WTC11 (cell line): Measurements from ENCODE around the gene ANO2. TPM values are rescaled to one million over a fixed set of nuclear protein-coding genes. Genes with fewer than 3 reads are reported as not detected.

Source experiments
- ATAC-seq: fragments of 200-7000 bp; cut with Tn5 transposase; 2 replicates; pipeline ENCODE4 v1.10.0; 2021; ENCODE audit warnings: mild to moderate bottlenecking, moderate library complexity
- CTCF ChIA-PET: fragments of 300-600 bp; sonication (Branson Sonifier 250); formaldehyde crosslinking; loops from one replicate; lab custom pipeline; 2021; ENCODE audit warnings: antibody characterized with exemption; lab: Charles Lee
- POLR2A ChIA-PET: fragments of 350-600 bp; sonication (Branson Sonifier 250); formaldehyde crosslinking; loops from one replicate; lab custom pipeline; 2021; ENCODE audit warnings: antibody characterized with exemption; lab: Charles Lee
- DNase-seq: peaks from one replicate; pipeline ENCODE4 v3.0.0; 2021; ENCODE audit warnings: low spot score
- H3K27ac Mint-ChIP-seq: 2 replicates; pipeline ENCODE4 v1.8.0; 2021; ENCODE audit warnings: mixed read lengths
- H3K27me3 Mint-ChIP-seq: 2 replicates; pipeline ENCODE4 v1.8.0; 2021; ENCODE audit warnings: low read depth, mild to moderate bottlenecking, moderate library complexity, mixed read lengths
- H3K36me3 Mint-ChIP-seq: 2 replicates; pipeline ENCODE4 v1.8.0; 2021; ENCODE audit warnings: mixed read lengths
- H3K4me1 Mint-ChIP-seq: 2 replicates; pipeline ENCODE4 v1.8.0; 2022; ENCODE audit warnings: mixed read lengths
- H3K4me3 Mint-ChIP-seq: 2 replicates; pipeline ENCODE4 v1.8.0; 2021; ENCODE audit warnings: mild to moderate bottlenecking, moderate library complexity, mixed read lengths
- H3K9me3 Mint-ChIP-seq: 2 replicates; pipeline ENCODE4 v1.8.0; 2021; ENCODE audit warnings: mixed read lengths
- ETV6 ChIP-seq: sonication (generic); formaldehyde crosslinking; IDR thresholded peaks from 2 replicates; pipeline ENCODE4 v1.8.1; 2022; ENCODE audit warnings: mild to moderate bottlenecking, missing genetic modification reagents
- MYBL2 ChIP-seq: sonication (generic); formaldehyde crosslinking; IDR thresholded peaks from 2 replicates; pipeline ENCODE4 v1.8.1; 2023; ENCODE audit warnings: mild to moderate bottlenecking, moderate library complexity, missing genetic modification reagents
- NR1H2 ChIP-seq: sonication (generic); formaldehyde crosslinking; IDR thresholded peaks from 2 replicates; pipeline ENCODE4 v1.9.0; 2021; ENCODE audit warnings: mild to moderate bottlenecking, moderate library complexity, missing genetic modification reagents
- NR2C2 ChIP-seq: sonication (generic); formaldehyde crosslinking; IDR thresholded peaks from 2 replicates; pipeline ENCODE4 v1.8.0; 2022; ENCODE audit warnings: mild to moderate bottlenecking, missing genetic modification reagents
- TEAD4 ChIP-seq: sonication (generic); formaldehyde crosslinking; IDR thresholded peaks from 2 replicates; pipeline ENCODE4 v1.8.0; 2022; ENCODE audit warnings: mild to moderate bottlenecking, missing genetic modification reagents
- TP53 ChIP-seq: sonication (generic); formaldehyde crosslinking; IDR thresholded peaks from 2 replicates; pipeline ENCODE4 v1.8.1; 2023; ENCODE audit warnings: mild to moderate bottlenecking, missing genetic modification reagents
- ZNF121 ChIP-seq: sonication (generic); formaldehyde crosslinking; IDR thresholded peaks from 2 replicates; pipeline ENCODE4 v1.8.0; 2023; ENCODE audit warnings: missing genetic modification reagents
- ZNF416 ChIP-seq: fragments of 250-450 bp; sonication (Bioruptor Pico); IDR thresholded peaks from 2 replicates; pipeline ENCODE4 v1.9.0; 2021; ENCODE audit warnings: mild to moderate bottlenecking, inconsistent platforms
- ZNF671 ChIP-seq: fragments of 250-450 bp; sonication (Bioruptor Pico); IDR thresholded peaks from 2 replicates; pipeline ENCODE4 v1.8.0; 2021; ENCODE audit warnings: mild to moderate bottlenecking
- total RNA-seq: library from RNA; stranded (reverse); gene quantifications from 3 replicates; pipeline ENCODE4 v1.2.3, GENCODE V29; 2021
- TF ChIP-seq, protein P1 (sequence below): sonication (generic); formaldehyde crosslinking; IDR thresholded peaks from 2 replicates; pipeline ENCODE4 v1.8.1; 2023; ENCODE audit warnings: mild to moderate bottlenecking, moderate library complexity, missing genetic modification reagents
- TF ChIP-seq, protein P2 (sequence below): sonication (generic); formaldehyde crosslinking; IDR thresholded peaks from 2 replicates; pipeline ENCODE4 v1.8.1; 2022; ENCODE audit warnings: missing genetic modification reagents, borderline replicate concordance
- TF ChIP-seq, protein P3 (sequence below): sonication (generic); formaldehyde crosslinking; IDR thresholded peaks from 2 replicates; pipeline ENCODE4 v1.8.0; 2022; ENCODE audit warnings: mild to moderate bottlenecking, missing genetic modification reagents
- TF ChIP-seq, protein P4 (sequence below): fragments of 250-450 bp; sonication (Bioruptor Pico); IDR thresholded peaks from 2 replicates; pipeline ENCODE4 v1.9.0; 2021; ENCODE audit warnings: mild to moderate bottlenecking
- TF ChIP-seq, protein P5 (sequence below): fragments of 250-450 bp; sonication (Bioruptor Pico); IDR thresholded peaks from 2 replicates; pipeline ENCODE4 v1.9.0; 2021; ENCODE audit warnings: mild to moderate bottlenecking, borderline replicate concordance
- TF ChIP-seq, protein P6 (sequence below): fragments of 250-450 bp; sonication (Bioruptor Pico); IDR thresholded peaks from 2 replicates; pipeline ENCODE4 v1.9.0; 2021; ENCODE audit warnings: mild to moderate bottlenecking

The ANO2 gene
- total RNA-seq, 1 experiment from 2014 or later = 2.8 TPM

DNA sequence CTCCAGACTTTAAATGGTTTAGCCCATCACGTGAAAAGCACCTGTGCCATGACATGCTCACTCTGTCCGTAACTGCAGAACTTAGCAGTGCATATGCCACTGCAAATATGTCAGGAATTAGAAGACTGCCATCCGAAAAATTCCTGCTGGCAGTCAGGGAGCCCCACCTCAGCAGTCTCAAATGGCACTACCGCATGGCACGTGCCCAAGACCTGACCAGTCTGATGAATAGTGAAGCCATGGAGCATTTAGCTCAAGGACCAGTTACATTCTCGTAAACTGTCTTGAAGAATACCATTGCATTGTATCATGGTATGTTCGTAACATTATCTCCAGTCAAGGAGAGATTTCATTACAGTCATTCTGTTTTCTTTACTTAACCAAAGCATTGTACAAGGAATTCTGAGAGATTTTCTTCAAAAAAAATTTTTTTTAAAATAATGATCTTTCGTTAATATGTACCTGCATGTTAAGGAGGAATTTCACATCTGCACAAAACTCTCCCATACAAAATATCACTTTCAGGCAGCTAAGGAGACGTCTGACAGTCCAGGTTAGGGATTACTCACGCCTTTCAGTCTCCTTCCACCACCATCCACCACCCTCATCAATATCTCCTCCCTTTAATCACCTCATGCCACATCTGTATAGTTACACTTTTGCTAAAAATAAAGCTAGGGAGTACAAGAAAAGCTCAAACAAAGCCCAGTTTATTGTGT is 138.5 kb downstream of the ANO2 start:
- TF ChIP-seq, protein P1, sequence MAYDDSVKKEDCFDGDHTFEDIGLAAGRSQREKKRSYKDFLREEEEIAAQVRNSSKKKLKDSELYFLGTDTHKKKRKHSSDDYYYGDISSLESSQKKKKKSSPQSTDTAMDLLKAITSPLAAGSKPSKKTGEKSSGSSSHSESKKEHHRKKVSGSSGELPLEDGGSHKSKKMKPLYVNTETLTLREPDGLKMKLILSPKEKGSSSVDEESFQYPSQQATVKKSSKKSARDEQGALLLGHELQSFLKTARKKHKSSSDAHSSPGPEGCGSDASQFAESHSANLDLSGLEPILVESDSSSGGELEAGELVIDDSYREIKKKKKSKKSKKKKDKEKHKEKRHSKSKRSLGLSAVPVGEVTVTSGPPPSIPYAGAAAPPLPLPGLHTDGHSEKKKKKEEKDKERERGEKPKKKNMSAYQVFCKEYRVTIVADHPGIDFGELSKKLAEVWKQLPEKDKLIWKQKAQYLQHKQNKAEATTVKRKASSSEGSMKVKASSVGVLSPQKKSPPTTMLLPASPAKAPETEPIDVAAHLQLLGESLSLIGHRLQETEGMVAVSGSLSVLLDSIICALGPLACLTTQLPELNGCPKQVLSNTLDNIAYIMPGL (CRISPR knock-in tag) = no peak
- TF ChIP-seq ETV6 (CRISPR knock-in tag) (no peak), ZNF671 (CRISPR knock-in tag) (no peak), NR2C2 (CRISPR knock-in tag) (no peak), ZNF121 (CRISPR knock-in tag) (no peak), MYBL2 (CRISPR knock-in tag) (no peak), ZNF416 (CRISPR knock-in tag) (no peak)
- TF ChIP-seq, protein P2, sequence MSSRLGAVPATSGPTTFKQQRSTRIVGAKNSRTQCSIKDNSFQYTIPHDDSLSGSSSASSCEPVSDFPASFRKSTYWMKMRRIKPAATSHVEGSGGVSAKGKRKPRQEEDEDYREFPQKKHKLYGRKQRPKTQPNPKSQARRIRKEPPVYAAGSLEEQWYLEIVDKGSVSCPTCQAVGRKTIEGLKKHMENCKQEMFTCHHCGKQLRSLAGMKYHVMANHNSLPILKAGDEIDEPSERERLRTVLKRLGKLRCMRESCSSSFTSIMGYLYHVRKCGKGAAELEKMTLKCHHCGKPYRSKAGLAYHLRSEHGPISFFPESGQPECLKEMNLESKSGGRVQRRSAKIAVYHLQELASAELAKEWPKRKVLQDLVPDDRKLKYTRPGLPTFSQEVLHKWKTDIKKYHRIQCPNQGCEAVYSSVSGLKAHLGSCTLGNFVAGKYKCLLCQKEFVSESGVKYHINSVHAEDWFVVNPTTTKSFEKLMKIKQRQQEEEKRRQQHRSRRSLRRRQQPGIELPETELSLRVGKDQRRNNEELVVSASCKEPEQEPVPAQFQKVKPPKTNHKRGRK (CRISPR knock-in tag) = no peak
- TF ChIP-seq, protein P3, sequence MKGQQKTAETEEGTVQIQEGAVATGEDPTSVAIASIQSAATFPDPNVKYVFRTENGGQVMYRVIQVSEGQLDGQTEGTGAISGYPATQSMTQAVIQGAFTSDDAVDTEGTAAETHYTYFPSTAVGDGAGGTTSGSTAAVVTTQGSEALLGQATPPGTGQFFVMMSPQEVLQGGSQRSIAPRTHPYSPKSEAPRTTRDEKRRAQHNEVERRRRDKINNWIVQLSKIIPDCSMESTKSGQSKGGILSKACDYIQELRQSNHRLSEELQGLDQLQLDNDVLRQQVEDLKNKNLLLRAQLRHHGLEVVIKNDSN (CRISPR knock-in tag) = no peak
- H3K27me3 Mint-ChIP-seq = no peaks in the 10 kb centered on the region; the same call in 1 of the 2 replicates
- ChIA-PET POLR2A (no interaction called here), CTCF (no interaction called here)
- no peaks in the 10 kb centered on the region for H3K36me3 Mint-ChIP-seq
- no peak for DNase-seq
- H3K4me1 Mint-ChIP-seq = peaks cover 18% of the 10 kb centered on the region
- no peak overlapping the region for H3K4me3 Mint-ChIP-seq
- no peaks in the 10 kb centered on the region for H3K9me3 Mint-ChIP-seq
- no peak overlapping the region for H3K27ac Mint-ChIP-seq
- no peak for ATAC-seq

DNA sequence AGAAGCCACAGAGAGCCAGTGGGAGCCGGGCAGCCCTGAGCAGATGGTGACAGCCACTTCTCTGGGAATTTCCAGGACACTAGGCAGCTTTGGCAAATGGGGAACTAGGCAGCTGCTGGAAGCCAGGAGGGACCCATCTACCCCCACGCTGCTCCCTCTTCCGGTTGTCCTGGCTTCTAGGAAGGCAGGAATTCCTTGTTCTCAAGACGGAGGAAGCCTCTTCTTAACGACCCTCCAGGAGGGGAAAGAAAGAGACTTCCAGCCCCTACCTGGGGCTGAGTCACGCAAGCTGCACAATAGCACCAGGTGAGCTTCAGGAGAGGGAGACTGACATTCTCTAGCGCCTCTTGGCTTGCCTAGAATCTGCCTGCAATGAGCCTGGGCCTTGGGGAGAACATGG is 141.5 kb downstream of the ANO2 start:
- no peak overlapping the region for H3K27ac Mint-ChIP-seq
- ATAC-seq = peak; percentile 36
- no peak overlapping the region for H3K4me3 Mint-ChIP-seq
- CTCF ChIA-PET = interaction anchor here (1.0 to 2.1 kb wide), 3 partner anchors 10 to 474 kb away, joined by 3 to 9 read pairs (median 3); no protein-coding TSS in a partner anchor
- POLR2A ChIA-PET = no interaction called here
- H3K36me3 Mint-ChIP-seq = no peaks in the 10 kb centered on the region
- peaks cover 8% of the 10 kb centered on the region for H3K4me1 Mint-ChIP-seq
- no peaks in the 10 kb centered on the region for H3K9me3 Mint-ChIP-seq
- TF ChIP-seq, protein P4, sequence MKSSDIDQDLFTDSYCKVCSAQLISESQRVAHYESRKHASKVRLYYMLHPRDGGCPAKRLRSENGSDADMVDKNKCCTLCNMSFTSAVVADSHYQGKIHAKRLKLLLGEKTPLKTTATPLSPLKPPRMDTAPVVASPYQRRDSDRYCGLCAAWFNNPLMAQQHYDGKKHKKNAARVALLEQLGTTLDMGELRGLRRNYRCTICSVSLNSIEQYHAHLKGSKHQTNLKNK (CRISPR knock-in tag) = no peak
- TF ChIP-seq, protein P5, sequence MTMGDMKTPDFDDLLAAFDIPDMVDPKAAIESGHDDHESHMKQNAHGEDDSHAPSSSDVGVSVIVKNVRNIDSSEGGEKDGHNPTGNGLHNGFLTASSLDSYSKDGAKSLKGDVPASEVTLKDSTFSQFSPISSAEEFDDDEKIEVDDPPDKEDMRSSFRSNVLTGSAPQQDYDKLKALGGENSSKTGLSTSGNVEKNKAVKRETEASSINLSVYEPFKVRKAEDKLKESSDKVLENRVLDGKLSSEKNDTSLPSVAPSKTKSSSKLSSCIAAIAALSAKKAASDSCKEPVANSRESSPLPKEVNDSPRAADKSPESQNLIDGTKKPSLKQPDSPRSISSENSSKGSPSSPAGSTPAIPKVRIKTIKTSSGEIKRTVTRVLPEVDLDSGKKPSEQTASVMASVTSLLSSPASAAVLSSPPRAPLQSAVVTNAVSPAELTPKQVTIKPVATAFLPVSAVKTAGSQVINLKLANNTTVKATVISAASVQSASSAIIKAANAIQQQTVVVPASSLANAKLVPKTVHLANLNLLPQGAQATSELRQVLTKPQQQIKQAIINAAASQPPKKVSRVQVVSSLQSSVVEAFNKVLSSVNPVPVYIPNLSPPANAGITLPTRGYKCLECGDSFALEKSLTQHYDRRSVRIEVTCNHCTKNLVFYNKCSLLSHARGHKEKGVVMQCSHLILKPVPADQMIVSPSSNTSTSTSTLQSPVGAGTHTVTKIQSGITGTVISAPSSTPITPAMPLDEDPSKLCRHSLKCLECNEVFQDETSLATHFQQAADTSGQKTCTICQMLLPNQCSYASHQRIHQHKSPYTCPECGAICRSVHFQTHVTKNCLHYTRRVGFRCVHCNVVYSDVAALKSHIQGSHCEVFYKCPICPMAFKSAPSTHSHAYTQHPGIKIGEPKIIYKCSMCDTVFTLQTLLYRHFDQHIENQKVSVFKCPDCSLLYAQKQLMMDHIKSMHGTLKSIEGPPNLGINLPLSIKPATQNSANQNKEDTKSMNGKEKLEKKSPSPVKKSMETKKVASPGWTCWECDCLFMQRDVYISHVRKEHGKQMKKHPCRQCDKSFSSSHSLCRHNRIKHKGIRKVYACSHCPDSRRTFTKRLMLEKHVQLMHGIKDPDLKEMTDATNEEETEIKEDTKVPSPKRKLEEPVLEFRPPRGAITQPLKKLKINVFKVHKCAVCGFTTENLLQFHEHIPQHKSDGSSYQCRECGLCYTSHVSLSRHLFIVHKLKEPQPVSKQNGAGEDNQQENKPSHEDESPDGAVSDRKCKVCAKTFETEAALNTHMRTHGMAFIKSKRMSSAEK (CRISPR knock-in tag) = no peak
- TF ChIP-seq, protein P6, sequence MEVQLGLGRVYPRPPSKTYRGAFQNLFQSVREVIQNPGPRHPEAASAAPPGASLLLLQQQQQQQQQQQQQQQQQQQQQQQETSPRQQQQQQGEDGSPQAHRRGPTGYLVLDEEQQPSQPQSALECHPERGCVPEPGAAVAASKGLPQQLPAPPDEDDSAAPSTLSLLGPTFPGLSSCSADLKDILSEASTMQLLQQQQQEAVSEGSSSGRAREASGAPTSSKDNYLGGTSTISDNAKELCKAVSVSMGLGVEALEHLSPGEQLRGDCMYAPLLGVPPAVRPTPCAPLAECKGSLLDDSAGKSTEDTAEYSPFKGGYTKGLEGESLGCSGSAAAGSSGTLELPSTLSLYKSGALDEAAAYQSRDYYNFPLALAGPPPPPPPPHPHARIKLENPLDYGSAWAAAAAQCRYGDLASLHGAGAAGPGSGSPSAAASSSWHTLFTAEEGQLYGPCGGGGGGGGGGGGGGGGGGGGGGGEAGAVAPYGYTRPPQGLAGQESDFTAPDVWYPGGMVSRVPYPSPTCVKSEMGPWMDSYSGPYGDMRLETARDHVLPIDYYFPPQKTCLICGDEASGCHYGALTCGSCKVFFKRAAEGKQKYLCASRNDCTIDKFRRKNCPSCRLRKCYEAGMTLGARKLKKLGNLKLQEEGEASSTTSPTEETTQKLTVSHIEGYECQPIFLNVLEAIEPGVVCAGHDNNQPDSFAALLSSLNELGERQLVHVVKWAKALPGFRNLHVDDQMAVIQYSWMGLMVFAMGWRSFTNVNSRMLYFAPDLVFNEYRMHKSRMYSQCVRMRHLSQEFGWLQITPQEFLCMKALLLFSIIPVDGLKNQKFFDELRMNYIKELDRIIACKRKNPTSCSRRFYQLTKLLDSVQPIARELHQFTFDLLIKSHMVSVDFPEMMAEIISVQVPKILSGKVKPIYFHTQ (CRISPR knock-in tag) = no peak
- no peak for TF ChIP-seq TEAD4 (CRISPR knock-in tag)
- no peak for TF ChIP-seq NR1H2 (CRISPR knock-in tag)
- no peak for TF ChIP-seq TP53 (CRISPR knock-in tag)
- no peak for DNase-seq
- H3K27me3 Mint-ChIP-seq = no peaks in the 10 kb centered on the region
